ENCODE data around the gene TSHB.

- TF ChIP-seq POLR2A (IDR thresholded peaks at IDR 0.05) (no peak), CTCF (IDR thresholded peaks at IDR 0.05) (no peak)
Measured at GRCh38 chr1:115063228-115063901, 33.7 kb downstream of the TSHB start.

All from right lobe of liver (tissue), 4 donors.